ENCODE measurements around the gene PCARE. TPM values are rescaled to one million over a fixed set of nuclear protein-coding genes. Genes with fewer than 3 reads are reported as not detected.

PCARE gene
- total and polyA plus RNA-seq, 2 donors (not counting 1 experiment from before 2014, with no cell fraction given): not detected

DNA sequence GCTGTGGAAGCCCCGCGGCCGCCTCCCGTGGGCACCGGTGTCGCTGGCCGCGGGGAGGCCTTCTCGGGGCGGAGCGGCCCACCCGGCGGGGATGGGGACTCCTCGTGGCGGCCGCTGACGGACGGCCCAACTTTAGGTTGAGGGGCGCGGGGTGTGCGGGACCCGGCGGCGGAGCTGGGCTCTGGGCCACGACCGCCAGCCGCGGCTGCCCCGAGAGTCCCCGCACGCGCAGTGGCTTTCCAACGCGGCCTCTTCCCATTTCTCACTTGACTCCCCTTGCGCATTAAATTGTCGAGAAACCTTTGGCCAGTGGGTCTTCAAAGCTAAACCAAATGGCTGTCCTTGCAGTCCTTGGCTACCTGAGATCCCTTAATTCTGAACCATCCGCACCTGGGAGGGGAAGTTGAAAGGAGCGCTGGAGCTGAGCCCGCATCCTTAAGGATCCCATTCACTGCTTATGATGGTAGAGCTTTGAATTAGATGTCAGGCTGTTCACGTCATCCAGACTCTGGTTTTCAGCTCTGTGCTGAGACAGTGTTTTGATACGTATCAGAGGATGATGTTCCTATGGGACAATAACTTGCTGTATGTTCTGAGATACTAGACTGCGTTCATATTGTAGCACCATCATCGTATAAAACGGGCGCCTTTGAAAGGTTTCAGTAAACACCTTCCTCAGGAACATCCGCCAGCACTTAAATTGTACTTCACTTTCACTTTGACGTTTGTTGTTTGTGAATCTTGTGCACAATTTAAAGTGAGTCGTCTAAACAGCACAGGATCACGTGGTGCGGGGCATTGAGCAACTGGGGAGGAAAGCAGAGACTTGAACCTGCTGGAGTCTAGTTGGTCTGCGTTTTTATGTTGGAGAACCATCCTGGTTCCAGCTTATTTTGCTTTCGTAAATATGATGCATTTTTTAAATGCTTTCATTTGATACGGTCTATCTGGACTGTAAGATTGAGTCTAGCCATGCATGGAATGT is 41.8 kb upstream of the PCARE start:
- ATAC-seq (ENCODE audit: low read depth): peak; percentile 32
- no peaks in the 10 kb centered on the region for H3K9me3 ChIP-seq (ENCODE audit: control extremely low read depth in 1 of 3, control insufficient read depth in 2 of 3, insufficient read depth in 1 of 3, low read length in 2 of 3)
- peaks cover 0 to 2% (median 0%) of the 10 kb centered on the region in 4 experiments for H3K27me3 ChIP-seq (replicated peaks in 1 of 4; ENCODE audit: control extremely low read depth in 1 of 4, control insufficient read depth in 3 of 4, insufficient read depth in 4 of 4, low read length in 3 of 4)
- H2AFZ ChIP-seq (ENCODE audit: insufficient read depth, low read depth, low read length, poor library complexity, severe bottlenecking): peak overlapping the region; percentile 81
- Mint-ChIP-seq H3K27me3 (peaks cover 6% of the 10 kb centered on the region), H3K4me3 (peak overlapping the region; percentile 88), H3K9me3 (ENCODE audit: insufficient read depth) (no peaks in the 10 kb centered on the region), H3K27ac (peak overlapping the region; percentile 91), H3K4me1 (peaks cover 25% of the 10 kb centered on the region)
- H3K27ac ChIP-seq (ENCODE audit: low read length in 2 of 2): peak overlapping the region; percentile 58
- WGBS (ENCODE audit: insufficient coverage): under 1% methylated on average over 46 of the region's 53 CpGs
- H3K4me2 ChIP-seq (replicated peaks; ENCODE audit: low read depth, low read length, poor library complexity, severe bottlenecking): peak overlapping the region; percentile 86
- H3K4me3 ChIP-seq (ENCODE audit: control extremely low read depth in 1 of 5, extremely low read depth in 1 of 5, insufficient read depth in 1 of 5, low read depth in 2 of 5, low read length in 4 of 5): peak overlapping the region; percentile 13 to 90 (median 65)
- peaks cover 4% of the 10 kb centered on the region for H3K79me2 ChIP-seq (ENCODE audit: control insufficient read depth, insufficient read depth, low read length)
- intact Hi-C loops (cut with micrococcal nuclease): loop anchor here (5.0 kb wide), 1 partner anchor 104 kb away; no protein-coding TSS in a partner anchor
- peak; percentile 56 for DNase-seq
- no peaks in the 10 kb centered on the region for H4K20me1 ChIP-seq (ENCODE audit: control insufficient read depth, insufficient read depth, low read length, poor library complexity, severe bottlenecking)
- TF ChIP-seq, protein P1, sequence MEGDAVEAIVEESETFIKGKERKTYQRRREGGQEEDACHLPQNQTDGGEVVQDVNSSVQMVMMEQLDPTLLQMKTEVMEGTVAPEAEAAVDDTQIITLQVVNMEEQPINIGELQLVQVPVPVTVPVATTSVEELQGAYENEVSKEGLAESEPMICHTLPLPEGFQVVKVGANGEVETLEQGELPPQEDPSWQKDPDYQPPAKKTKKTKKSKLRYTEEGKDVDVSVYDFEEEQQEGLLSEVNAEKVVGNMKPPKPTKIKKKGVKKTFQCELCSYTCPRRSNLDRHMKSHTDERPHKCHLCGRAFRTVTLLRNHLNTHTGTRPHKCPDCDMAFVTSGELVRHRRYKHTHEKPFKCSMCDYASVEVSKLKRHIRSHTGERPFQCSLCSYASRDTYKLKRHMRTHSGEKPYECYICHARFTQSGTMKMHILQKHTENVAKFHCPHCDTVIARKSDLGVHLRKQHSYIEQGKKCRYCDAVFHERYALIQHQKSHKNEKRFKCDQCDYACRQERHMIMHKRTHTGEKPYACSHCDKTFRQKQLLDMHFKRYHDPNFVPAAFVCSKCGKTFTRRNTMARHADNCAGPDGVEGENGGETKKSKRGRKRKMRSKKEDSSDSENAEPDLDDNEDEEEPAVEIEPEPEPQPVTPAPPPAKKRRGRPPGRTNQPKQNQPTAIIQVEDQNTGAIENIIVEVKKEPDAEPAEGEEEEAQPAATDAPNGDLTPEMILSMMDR (IDR thresholded peaks at IDR 0.05): no peak
- TF ChIP-seq EZH2 (IDR thresholded peaks at IDR 0.05; ENCODE audit: borderline replicate concordance, insufficient read depth, low read depth, low read length, poor library complexity, severe bottlenecking): no peak
- H3K36me3 ChIP-seq (replicated peaks in 1 of 2; ENCODE audit: control extremely low read depth in 1 of 2, control insufficient read depth in 1 of 2, extremely low read depth in 1 of 2, insufficient read depth in 2 of 2, low read length in 1 of 2): no peaks in the 10 kb centered on the region
- ChIA-PET POLR2A (interaction anchor here (1.3 kb wide), 1 partner anchor 246 kb away, joined by 3 read pairs; the partner anchor contains the start of gene TRMT61B), CTCF (no interaction called here)
- peak overlapping the region; percentile 73 for H3K9ac ChIP-seq (ENCODE audit: low read length)
- peaks cover 13 to 16% of the 10 kb centered on the region in 2 donors for H3K4me1 ChIP-seq (ENCODE audit: control insufficient read depth in 2 of 2, insufficient read depth in 2 of 2, low read length in 2 of 2)

All from B cell (primary cell).